ENCODE results near the gene FAM170B.

FAM170B gene

GRCh38 chr10:49113741-49114141 lies 20.1 kb downstream of the FAM170B start:
- Histone ChIP-seq H3F3A (ENCODE audit: low read depth) (no peaks in the 10 kb centered on the region), H3K4me2 (ENCODE audit: low read depth, low read length, poor library complexity, severe bottlenecking) (no peak overlapping the region)
- TF ChIP-seq EZH2phosphoT487 (IDR thresholded peaks at IDR 0.05; ENCODE audit: borderline replicate concordance) (no peak), CTCF (conservative IDR thresholded peaks at IDR 0.05; ENCODE audit: low read length) (no peak)

GRCh38 chr10:49112851-49113250 lies 21.0 kb downstream of the FAM170B start:
- no peak overlapping the region for H3K4me2 ChIP-seq (ENCODE audit: low read depth, low read length, poor library complexity, severe bottlenecking)
- no peak overlapping the region for H2AFZ ChIP-seq (ENCODE audit: low read length)
- H3K9me2 ChIP-seq (replicated peaks; ENCODE audit: low read depth, low read length), result no peaks in the 10 kb centered on the region
- H3K27me3 ChIP-seq (ENCODE audit: insufficient read depth, low read length, poor library complexity, severe bottlenecking), result no peaks in the 10 kb centered on the region
- no peak overlapping the region for H3K9ac ChIP-seq (ENCODE audit: low read depth, low read length, poor library complexity, severe bottlenecking)
- TF ChIP-seq EZH2phosphoT487 (IDR thresholded peaks at IDR 0.05; ENCODE audit: borderline replicate concordance) (no peak), CTCF (conservative IDR thresholded peaks at IDR 0.05; ENCODE audit: low read length) (no peak)
- H3K79me2 ChIP-seq (ENCODE audit: insufficient read depth, low read length), result no peaks in the 10 kb centered on the region
- H3K36me3 ChIP-seq (ENCODE audit: insufficient read depth, low read length), result no peaks in the 10 kb centered on the region
- H4K20me1 ChIP-seq (ENCODE audit: insufficient read depth, low read length, poor library complexity, severe bottlenecking), result no peaks in the 10 kb centered on the region
- H3K4me1 ChIP-seq (ENCODE audit: insufficient read depth, low read length, poor library complexity, severe bottlenecking), result peaks cover 5% of the 10 kb centered on the region
- H3F3A ChIP-seq (ENCODE audit: low read depth), result no peaks in the 10 kb centered on the region
- no peak overlapping the region for H3K4me3 ChIP-seq (ENCODE audit: low read length, poor library complexity, severe bottlenecking)
- H3K9me3 ChIP-seq (ENCODE audit: insufficient read depth, low read depth, low read length), result no peaks in the 10 kb centered on the region

More at GRCh38 chr10:49113741-49114141, 20.1 kb downstream of the FAM170B start:
- Histone ChIP-seq H3K36me3 (ENCODE audit: insufficient read depth, low read length) (no peaks in the 10 kb centered on the region), H3K4me1 (ENCODE audit: insufficient read depth, low read length, poor library complexity, severe bottlenecking) (peaks cover 5% of the 10 kb centered on the region), H3K4me3 (ENCODE audit: low read length, poor library complexity, severe bottlenecking) (no peak overlapping the region), H3K79me2 (ENCODE audit: insufficient read depth, low read length) (no peaks in the 10 kb centered on the region), H3K9me2 (replicated peaks; ENCODE audit: low read depth, low read length) (no peaks in the 10 kb centered on the region), H3K9me3 (ENCODE audit: insufficient read depth, low read depth, low read length) (no peaks in the 10 kb centered on the region), H3K9ac (ENCODE audit: low read depth, low read length, poor library complexity, severe bottlenecking) (no peak overlapping the region), H4K20me1 (ENCODE audit: insufficient read depth, low read length, poor library complexity, severe bottlenecking) (no peaks in the 10 kb centered on the region), H2AFZ (ENCODE audit: low read length) (no peak overlapping the region), H3K27me3 (ENCODE audit: insufficient read depth, low read length, poor library complexity, severe bottlenecking) (no peaks in the 10 kb centered on the region)

- no peak overlapping the region for H2AFZ ChIP-seq (ENCODE audit: low read length)
- H3K36me3 ChIP-seq (ENCODE audit: insufficient read depth, low read length), result no peaks in the 10 kb centered on the region
- H3K4me1 ChIP-seq (ENCODE audit: insufficient read depth, low read length, poor library complexity, severe bottlenecking), result peaks cover 5% of the 10 kb centered on the region
- no peak overlapping the region for H3K4me2 ChIP-seq (ENCODE audit: low read depth, low read length, poor library complexity, severe bottlenecking)
- H3K79me2 ChIP-seq (ENCODE audit: insufficient read depth, low read length), result no peaks in the 10 kb centered on the region
- no peak overlapping the region for H3K4me3 ChIP-seq (ENCODE audit: low read length, poor library complexity, severe bottlenecking)
- H4K20me1 ChIP-seq (ENCODE audit: insufficient read depth, low read length, poor library complexity, severe bottlenecking), result no peaks in the 10 kb centered on the region
- TF ChIP-seq EZH2phosphoT487 (IDR thresholded peaks at IDR 0.05; ENCODE audit: borderline replicate concordance), result no peak
- TF ChIP-seq CTCF (conservative IDR thresholded peaks at IDR 0.05; ENCODE audit: low read length), result no peak
- no peak overlapping the region for H3K9ac ChIP-seq (ENCODE audit: low read depth, low read length, poor library complexity, severe bottlenecking)
- no peaks in the 10 kb centered on the region for H3K9me2 ChIP-seq (replicated peaks; ENCODE audit: low read depth, low read length)
- H3F3A ChIP-seq (ENCODE audit: low read depth), result no peaks in the 10 kb centered on the region
- H3K27me3 ChIP-seq (ENCODE audit: insufficient read depth, low read length, poor library complexity, severe bottlenecking), result no peaks in the 10 kb centered on the region
- H3K9me3 ChIP-seq (ENCODE audit: insufficient read depth, low read depth, low read length), result no peaks in the 10 kb centered on the region
Measured at GRCh38 chr10:49112098-49112497, 21.7 kb downstream of the FAM170B start.

Measured in Loucy (cell line).